Suprapubic skin (tissue), 4 donors: ENCODE data around the gene LASP1.

Experiments
- CTCF ChIP-seq, 2 donors: fragments of 200-600 bp in 1 of 2; fragments of 450-650 bp in 1 of 2; sonication (generic) in 1 of 2; IDR thresholded peaks; one replicate each; pipeline ENCODE4 v1.5.1; 2016 to 2019; ENCODE audit warnings: antibody characterized with exemption in 2 of 2, mild to moderate bottlenecking in 1 of 2, moderate library complexity in 1 of 2
- EP300 ChIP-seq: sonication (generic); formaldehyde crosslinking; IDR thresholded peaks from one replicate; pipeline ENCODE4 v1.6.1; 2017; ENCODE audit warnings: antibody characterized with exemption
- POLR2A ChIP-seq, 2 donors: fragments of 450-650 bp; IDR thresholded peaks; one replicate each; pipeline ENCODE4 v1.6.1; 2017; ENCODE audit warnings: antibody characterized with exemption in 2 of 2, mild to moderate bottlenecking in 2 of 2, moderate library complexity in 2 of 2
- POLR2AphosphoS5 ChIP-seq, 3 donors: sonication (generic); formaldehyde crosslinking; IDR thresholded peaks; one replicate each; pipeline ENCODE4 v1.6.1; 2017; ENCODE audit warnings: antibody characterized with exemption in 3 of 3

- TF ChIP-seq CTCF (IDR thresholded peaks at IDR 0.05) = no peak
- no peak for TF ChIP-seq POLR2AphosphoS5 (IDR thresholded peaks at IDR 0.05)
- TF ChIP-seq EP300 = no peak
- TF ChIP-seq POLR2A (IDR thresholded peaks at IDR 0.05) = no peak
Measured at GRCh38 chr17:38908676-38909181, 38.9 kb downstream of the LASP1 start.
